ENCODE data around the gene MRPS22.
"Not testable (repeated sequence)": the region's sequence is repeated elsewhere in the genome, so short reads cannot be mapped to it uniquely, and the experiment has no call there.

MRPS22 gene

DNA sequence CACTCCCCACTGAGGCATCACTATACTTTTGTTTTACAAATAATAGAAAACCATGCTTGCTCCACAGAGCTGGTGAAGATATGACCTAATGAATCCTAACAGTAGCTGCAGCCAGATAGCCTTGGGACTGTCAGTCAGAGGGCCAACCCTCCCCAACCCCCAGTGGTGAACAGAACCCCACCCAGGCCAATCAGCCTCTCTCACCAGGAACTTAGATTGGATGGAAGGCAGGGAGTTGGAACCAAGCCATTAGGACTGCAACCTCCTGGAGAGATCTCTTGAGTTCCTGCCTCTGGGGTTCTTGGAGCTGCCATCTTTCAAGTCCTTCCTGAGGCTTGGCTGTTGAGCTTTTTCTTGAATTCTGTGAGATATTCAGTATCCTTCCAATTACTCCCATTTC is 3.0 kb upstream of the MRPS22 start:
- DNase-seq, result no peak

DNA sequence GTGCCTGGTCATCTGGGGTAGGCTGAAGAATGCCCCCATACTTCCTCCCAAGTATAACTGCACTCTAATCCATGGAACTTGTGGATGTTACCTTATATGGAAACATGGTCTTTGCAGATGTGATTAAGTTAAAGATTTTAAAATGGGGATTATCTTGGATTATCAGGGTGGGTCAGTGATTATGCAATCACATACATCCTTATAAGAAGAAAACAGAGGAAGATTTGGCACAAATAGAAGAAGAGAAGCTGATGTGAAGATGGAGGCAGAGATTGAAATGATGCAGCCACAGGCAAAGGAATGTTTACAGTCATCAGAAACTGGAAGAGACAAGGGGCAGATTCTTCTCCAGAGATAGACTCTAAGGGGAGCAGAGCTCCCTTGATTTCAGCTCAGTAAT is 1.8 kb upstream of the MRPS22 start:
- DNase-seq, result no peak

DNA sequence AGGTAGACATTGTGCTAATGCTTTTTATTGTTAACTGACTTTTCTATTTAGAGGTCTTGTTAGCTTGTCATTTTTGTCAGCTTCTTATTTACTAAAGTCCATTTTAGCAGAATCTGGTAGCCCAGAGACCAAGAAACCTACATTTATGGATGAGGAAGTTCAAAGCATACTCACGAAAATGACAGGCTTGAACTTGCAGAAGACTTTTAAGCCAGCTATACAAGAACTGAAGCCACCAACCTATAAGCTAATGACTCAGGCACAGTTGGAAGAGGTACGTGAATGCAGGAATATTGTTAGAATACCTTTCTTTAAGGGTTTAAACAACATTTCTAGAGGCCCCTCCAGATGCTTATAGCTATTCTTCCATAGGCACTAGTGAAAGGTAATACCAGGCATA is 3.0 kb downstream of the MRPS22 start:
- no peak for DNase-seq

DNA sequence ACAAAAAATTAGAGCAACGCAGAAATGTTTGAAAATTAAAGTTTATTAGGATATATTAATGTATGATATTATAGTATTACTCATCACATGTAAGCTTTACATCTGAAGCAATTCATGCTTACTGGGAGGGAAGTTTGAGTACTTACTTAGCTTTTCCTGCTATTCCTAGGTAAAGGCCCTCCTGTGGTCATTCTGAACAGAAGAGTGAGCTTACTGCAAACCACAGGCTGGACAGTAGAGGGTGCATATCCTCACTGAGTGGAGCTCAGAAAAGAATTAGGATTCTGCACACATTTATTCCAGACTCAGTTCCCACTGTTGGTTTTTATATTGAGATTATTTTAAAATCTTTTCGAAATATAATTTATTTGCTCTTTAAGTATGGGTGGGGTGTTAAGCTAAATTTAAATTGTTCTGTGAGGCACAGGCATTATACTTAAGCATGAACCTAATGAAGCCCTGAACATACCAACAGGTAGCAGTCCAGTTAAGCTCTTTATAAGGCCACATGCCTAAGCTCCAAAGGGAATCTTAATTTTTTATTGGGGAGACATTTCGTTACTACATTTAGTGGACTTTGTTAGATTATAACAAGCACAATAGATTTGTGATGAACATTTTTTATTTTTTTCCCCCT is 10.2 kb downstream of the MRPS22 start:
- no peak for DNase-seq

DNA sequence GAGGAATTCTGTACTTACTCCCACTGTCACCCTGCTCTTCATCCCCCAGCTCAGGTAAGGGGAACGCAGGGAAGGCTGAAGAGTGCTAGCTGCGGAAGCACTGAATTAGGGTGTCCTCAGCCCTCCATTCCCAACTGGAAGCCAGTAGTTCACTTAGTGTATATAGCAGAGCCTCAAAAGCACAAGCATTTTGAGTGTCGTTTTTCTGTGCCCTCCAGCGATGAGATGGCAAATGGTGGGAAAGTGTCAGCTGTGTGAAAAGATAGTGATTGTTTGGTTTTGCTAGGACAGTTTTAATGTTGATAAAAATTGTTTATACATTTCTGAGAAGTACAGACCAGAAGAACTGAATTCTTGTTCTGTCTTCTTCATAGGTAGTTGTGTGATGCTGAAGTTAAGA is 10.8 kb downstream of the MRPS22 start:
- DNase-seq, result no peak

DNA sequence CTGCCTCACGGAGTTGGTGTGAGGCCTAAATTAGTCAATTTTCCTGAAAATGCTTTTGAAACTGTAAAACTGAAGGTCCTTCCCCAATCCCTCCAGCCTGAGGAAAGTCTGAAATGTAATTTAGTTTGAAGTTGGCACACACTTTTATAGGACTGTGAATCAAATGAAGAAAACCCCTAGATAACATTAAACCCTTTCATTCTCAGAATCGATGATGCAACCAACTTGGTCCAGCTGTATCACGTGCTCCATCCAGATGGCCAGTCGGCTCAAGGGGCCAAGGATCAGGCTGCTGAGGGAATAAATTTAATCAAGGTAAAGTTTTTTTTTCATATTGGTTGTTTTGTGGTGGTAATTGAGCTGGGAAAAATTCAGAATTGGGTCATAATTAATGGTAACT is 11.7 kb downstream of the MRPS22 start:
- no peak for DNase-seq

DNA sequence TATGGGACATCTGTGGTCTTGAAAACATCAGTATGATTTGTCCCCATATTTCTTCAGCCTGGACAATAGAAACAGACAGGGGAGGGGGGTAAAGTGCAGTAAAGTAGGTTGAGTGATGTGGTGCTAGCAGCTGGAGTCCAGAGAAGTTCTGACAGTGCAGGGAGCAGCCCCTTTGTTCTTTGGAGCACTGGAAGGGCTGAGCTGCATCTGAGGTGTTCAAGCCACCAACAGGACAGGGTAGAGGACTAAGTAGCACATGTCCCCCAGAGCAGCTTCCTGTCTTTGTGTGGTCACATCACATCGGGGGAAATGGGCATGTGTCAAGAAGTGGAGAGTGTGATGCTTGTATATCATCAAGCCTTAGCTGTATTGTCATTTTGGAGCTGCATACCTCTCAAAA is 12.1 kb downstream of the MRPS22 start:
- DNase-seq, result no peak

DNA sequence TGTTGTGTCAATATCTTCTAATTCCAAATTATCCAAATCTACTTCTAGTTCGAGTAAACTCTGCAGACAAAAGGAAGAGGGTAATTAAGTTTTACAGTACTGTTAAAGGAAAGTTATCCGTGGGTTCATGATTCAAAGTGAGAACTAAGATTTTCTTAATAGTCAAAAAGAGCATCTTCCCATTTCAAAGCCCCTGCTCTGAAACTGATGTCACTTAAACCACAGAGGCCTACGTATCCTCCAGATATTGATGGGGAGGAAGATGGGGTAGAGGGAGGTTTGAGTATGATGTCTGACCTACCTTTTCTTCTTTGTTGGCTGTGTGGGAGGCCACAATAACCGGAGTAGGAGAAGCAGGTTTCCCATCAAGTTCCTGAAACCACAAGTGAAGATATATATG is 14.1 kb downstream of the MRPS22 start:
- DNase-seq, result no peak

DNA sequence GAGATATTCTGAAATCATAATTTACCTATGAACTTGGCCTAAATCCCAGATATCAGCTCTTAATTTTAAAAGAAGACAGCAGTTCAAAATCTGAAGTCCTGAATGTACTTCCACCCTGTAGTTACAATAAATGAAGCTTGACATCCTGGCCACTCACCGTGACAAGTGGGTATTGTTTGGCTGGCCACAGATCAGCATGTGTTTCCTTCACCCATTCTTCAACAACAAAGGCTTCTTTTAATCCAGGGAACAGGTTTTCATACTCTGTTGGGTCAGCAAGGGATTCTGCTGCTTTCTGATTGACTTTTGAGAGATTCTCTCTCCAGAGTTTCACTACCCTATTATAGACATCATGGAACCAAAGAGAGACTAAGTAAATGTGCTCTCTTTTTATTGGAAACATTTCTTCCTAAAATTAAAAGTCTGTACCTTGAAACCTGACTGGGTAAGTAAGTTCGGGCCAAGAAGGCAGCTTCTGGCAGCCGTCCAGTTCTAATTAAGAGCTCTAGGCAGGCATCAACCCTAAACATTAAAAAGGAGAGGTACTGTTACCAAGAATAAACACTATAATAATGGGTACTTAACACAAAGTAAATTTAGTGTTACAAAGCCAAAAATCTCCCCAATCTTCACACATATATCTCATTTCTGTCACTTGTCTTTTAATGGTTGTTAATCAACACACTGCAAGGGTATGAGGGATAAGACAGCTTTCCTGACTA is 15.2 kb downstream of the MRPS22 start:
- no peak for DNase-seq

DNA sequence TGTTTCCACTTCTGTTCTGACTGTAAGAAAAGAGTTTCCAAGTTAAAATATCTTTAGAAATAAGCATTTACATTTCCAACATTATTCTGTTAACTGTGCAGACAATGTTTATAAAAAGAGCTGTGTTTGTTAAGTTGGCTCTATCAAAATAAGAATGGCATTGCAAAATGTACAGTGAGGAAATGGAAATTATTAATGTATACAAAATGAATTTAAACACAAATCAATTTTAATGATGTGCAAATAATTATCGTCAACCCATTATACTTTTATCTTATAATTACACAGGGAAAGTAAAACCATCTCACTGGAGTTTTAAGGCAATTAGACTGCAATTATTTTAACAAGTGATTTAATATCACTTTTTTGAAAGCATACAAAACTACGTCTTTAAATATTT is 17.5 kb downstream of the MRPS22 start:
- DNase-seq, result no peak

DNA sequence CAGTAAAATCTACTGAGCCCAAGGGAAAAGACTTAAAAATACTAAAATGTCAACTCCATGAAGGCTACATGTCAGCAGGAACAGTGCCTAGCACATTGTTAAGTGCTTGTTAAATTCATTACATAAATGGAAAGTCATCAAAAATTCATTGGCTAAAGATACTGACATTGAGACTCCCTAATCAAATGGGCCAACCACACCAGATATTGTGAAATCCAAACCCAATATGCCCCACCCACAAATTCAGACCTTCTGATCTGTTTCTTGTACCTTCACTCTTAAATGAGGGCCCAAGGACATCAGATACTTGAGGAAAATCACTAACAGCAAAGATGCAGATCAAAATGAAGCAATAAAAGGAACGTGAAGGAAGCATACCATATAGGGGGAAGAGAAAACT is 20.7 kb downstream of the MRPS22 start:
- DNase-seq, result no peak

DNA sequence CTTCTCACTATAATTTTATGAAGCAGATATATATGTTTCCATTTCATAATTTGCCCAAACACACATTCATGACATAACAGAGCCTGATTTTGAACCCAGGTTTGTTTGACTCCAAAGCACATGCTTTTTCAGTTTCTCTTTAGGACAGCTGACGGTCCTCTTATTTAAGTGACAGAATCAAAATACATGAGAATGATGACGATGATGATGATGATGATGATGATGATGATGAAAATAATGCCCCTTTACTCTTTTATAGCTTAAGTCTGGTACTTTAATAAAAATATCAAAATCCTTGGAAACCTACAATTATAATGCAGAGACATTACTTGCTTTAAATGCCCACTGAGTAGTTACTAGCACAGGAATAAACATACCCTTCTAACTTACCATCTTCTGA is 30.3 kb downstream of the MRPS22 start:
- no peak for DNase-seq

DNA sequence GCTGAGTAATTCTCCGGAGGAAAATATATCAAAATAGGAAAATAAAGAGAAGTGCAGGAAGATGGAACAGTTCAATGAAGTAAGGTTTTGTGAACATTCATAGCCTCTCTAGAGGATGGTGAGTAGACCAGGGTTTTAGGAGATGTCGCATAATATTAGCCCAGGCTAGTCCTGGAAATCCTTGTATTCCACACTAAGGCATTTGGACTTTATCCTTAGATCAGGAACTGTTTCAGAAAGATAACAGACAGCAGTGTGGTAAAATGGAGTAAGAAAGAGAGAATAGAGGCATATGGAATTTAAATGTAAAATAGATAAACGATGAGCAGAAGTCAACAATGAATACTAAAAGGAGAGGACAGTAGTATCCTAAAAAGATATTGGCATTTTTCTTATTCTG is 33.6 kb downstream of the MRPS22 start:
- DNase-seq, result no peak

DNA sequence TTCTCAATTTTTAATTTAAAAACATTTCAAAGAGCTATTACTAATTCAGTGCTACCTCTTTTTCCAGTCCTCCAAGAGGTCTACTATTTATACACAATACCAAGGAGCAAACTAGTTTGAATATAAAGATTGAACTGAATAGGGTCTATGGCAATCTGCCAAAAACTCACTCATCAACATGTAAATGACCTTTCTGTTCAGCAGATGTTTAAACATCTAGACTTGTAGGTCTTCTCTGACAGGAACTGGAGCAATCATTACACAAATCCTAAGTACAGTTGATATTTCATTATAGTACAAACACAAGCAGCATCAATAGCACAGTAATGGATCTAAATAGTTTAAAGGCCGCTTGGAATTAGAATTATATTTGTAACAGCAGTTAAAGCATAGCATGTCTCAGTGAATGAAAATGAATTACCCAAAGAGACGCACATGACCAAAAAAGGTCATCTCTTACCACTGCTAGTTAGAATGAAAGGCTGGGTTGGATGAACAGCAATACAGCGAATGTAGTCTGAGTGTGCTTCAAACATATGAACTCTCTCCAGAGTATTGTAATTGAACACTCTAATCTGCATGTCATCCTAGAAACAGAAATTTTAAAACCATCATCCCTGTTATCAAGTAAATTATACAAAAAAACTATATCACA is 34.9 kb downstream of the MRPS22 start:
- peak; percentile 36 for DNase-seq

DNA sequence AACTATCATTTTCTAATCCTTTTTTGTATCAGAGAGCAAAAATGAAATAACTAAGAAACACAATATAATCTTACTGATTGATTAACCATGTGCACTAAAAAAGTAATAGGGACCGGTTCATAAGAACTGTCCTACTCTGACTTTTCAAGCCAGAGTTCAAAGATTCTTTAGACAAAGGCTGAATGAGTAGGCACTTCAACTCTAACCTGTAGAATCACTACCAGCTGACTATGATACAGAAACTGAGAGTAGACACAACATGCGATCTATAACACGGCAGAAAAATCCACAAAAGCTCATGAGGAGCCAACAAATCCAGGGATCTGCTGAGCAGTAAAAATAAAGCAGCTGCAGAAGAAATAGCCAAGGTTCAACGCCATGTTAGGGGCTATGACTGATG is 36.8 kb downstream of the MRPS22 start:
- DNase-seq, result no peak

DNA sequence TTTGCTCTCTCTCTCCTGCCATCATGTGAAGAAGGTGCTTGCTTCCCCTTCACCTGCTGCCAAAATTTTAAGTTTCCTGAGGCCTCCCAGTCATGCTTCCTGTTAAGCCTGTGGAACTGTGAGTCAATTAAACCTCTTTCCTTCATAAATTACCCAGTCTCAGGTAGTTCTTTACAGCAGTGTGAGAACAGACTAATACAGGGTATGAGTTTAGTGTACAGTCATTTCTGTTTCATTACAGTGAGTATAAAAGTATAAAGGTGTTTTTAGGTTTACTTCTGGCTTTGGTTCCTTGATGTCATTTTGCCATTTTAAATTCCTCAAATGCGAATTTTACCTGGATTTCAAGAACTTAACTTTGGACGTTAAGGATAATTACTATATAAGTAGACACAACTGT is 38.5 kb downstream of the MRPS22 start:
- DNase-seq, result not testable (repeated sequence)

DNA sequence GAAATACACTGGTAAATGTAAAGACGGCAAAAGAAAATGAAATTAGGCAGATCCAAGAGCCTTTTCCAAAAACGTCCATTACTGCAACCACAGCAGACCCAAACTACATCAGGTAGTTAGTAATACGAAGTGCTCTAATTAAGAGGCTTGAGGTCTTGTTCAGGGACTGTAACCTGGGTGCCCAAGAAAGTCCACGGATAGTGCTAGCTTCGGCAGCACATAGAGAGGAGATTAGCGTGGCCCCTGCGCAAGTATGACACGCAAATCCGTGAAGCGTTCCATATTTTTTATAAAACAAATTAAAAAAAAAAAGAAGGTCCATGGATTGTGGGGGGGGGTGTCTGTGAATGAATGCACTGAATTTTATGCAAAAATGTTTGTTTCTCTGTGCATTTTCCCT is 44.3 kb downstream of the MRPS22 start:
- DNase-seq, result no peak

DNA sequence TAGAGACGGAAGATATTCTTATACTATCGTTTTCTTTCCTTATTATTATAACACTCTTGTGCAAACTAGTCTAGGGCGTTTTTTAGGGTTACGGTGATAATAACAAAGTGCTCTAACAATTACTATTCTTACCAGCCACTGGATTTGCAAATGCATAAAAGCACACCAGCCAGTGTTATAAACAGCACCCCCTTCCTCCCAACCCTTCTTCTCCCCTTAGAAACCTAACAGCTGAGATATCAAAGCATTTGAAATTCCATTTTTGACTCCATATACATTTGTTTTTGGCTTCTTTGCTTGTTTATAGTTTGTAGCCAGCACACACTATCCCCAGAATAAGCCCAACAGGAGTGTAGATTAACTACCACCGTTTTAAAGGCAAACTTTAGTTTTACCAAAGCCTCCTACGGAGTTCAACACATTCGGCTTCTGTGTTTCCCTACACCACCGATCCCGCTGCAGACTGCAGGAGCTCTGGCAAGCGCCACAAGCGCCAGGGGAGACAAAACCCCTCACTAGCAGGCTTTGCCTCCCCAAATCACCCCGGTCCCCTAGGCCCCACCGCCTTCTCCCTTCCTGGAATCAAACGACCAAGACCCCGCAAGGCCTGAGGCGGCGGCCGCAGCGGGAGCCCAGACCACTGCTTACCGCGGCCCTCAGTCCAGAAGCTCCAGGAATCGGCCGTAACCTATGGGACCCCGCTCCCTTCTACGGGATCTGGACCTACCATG is 45.2 kb downstream of the MRPS22 start:
- DNase-seq, result no peak

DNA sequence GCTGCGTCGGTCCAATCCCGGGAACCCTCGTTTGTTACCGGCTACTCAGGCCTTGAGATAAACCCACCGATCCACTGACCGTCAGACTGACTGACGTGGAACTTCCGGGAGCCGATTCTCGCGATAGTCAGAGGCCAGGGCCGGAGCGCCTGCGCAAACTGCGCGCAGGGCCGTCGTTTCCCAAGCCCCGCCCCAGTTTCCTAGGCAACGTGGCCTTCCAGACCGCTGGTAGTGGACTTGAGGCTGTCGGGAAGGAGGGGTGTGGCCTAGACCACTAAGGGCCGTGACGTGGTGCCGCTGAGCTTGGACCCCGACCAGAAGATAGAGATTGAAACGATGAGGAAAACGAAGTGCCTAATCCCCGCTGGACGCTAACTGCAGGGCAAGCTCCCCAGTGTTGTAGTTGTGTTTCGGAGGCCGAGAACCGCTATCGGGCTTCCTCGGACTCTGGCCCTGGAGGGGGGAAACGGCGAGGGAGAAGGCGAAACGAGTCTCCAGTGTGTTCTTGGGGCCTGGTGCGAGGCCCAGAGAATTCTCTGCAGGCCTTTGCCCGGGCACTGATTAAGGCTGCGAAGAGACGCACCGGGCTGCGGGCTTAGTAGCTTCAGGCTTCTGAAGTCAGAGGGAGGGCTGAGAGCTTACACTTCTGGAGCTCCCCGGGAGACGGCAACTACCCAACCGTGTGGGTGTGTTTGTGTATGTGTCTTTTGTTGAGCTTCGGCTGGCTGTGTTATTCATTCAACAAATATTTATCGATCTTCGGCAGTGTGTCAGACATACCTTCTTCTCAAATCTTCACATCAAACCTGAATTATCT is 45.9 kb downstream of the MRPS22 start, which contains the start of gene COPB2:
TSS of gene COPB2 (minus strand) at position 96 of the 817 bp plus-strand sequence. CDS start 97 bp downstream, outside the sequence.
- peak; percentile 97 for DNase-seq

DNA sequence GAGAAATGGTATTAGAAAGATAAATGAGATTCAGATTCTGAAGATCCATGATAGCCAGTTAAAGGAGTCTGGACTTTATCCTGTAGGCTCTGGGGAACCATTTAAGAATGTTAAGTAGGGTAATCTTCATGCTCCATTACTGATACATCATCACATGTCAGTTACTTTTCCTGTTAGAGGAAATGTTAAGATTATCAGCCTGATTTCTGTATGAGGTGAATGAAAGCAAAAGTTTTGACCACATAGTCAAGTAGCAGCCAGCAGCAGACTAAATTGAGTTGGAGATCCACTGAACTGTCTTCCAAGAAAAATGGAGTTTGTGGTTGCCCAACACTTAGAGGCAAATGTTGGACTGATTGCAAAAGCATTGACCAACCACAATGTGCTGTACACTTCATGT is 50.3 kb downstream of the MRPS22 start:
- DNase-seq, result no peak

DNA sequence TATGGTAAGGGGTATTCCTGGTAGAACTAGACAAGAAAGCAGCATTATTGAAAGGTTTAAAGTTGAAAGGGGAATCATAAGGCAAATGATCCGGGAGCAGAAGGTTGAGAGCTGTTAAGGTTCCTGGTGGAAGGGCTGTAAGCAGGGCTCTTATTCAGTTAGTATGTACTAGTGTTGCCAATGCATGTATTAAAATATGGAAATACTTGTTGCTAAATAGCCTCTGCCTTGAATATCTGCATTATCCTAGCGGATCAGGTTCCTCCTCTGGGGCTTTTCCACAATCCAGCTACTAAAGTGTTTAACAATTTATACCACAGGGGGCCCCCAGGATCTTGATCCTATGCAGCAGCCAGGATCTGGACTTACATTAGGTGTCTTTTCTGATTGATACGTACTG is 52.9 kb downstream of the MRPS22 start:
- DNase-seq, result no peak

DNA sequence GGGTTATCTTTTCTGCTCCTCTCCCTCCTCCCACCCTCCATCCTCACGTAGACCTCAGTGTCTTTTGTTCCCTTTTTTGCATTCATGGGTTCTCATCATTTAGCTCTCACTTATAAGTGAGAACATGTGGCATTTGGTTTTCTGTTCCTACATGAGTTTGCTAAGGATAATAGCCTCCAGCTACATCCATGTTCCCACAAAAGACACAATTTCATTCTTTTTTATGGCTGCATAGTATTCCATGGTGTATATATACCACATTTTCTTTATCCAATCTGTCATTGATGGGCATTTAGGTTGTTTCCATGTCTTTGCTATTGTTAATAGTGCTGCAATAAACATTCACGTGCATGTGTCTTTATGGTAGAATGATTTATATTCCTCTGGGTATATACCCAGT is 57.3 kb downstream of the MRPS22 start:
- not testable (repeated sequence) for DNase-seq
